Measurements from ENCODE around the gene HS3ST3A1. TPM values are rescaled to one million over a fixed set of nuclear protein-coding genes. Genes with fewer than 3 reads are reported as not detected.

HS3ST3A1 gene
- total and polyA plus RNA-seq, 2 of the 8 experiments (the other 6 are each of a cell fraction or from before 2014, with no cell fraction given), result 5.4 to 5.7 TPM

GRCh38 chr17:13509527-13509926, 92.2 kb downstream of the HS3ST3A1 start:
- Histone ChIP-seq H3K23ac (ENCODE audit: insufficient read length) (no peak overlapping the region), H3K4me1 (replicated peaks in 1 of 4; ENCODE audit: control insufficient read depth in 3 of 4, insufficient read depth in 4 of 4, low read length in 3 of 4) (peaks cover 0 to 2% (median 0%) of the 10 kb centered on the region in 4 experiments; a peak in 2 of 7 replicates), H4K91ac (replicated peaks; ENCODE audit: insufficient read length, low read length) (no peak overlapping the region), H3K9ac (replicated peaks in 1 of 4; ENCODE audit: extremely low read depth in 1 of 4, low read depth in 3 of 4, low read length in 3 of 4) (no peak overlapping the region), H4K20me1 (replicated peaks in 1 of 2; ENCODE audit: control insufficient read depth in 1 of 2, insufficient read depth in 2 of 2, low read length in 2 of 2) (no peaks in the 10 kb centered on the region), H3K18ac (ENCODE audit: extremely low read depth, low read length) (no peak overlapping the region), H2BK120ac (replicated peaks; ENCODE audit: low read depth, low read length) (no peak overlapping the region), H4K5ac (ENCODE audit: insufficient read length, low read depth, low read length) (no peak overlapping the region), H3K4me2 (ENCODE audit: insufficient read depth in 1 of 2, low read depth in 2 of 2, low read length in 2 of 2) (no peak overlapping the region), H2BK12ac (ENCODE audit: low read depth, low read length) (no peak overlapping the region), H2BK15ac (ENCODE audit: low read length) (no peak overlapping the region), H2AK5ac (ENCODE audit: low read depth, low read length) (no peak overlapping the region), H3K56ac (replicated peaks; ENCODE audit: insufficient read length, low read depth, low read length) (no peak overlapping the region), H2BK5ac (ENCODE audit: low read depth, low read length) (no peak overlapping the region), H3K36me3 (ENCODE audit: control insufficient read depth in 2 of 4, insufficient read depth in 4 of 4, low read length in 3 of 4) (no peaks in the 10 kb centered on the region), H4K8ac (ENCODE audit: extremely low read depth, insufficient read depth, low read length) (no peak overlapping the region), H3K27me3 (replicated peaks in 1 of 4; ENCODE audit: control insufficient read depth in 3 of 4, extremely low read depth in 1 of 4, insufficient read depth in 3 of 4, low read length in 3 of 4) (no peaks in the 10 kb centered on the region), H3K79me2 (ENCODE audit: control insufficient read depth in 1 of 2, insufficient read depth in 2 of 2, low read length in 2 of 2) (no peaks in the 10 kb centered on the region), H3K14ac (ENCODE audit: insufficient read length) (no peak overlapping the region), H3K79me1 (ENCODE audit: low read depth, low read length) (no peaks in the 10 kb centered on the region), H3K27ac (ENCODE audit: low read depth, low read length) (no peak overlapping the region), H3K4me3 (ENCODE audit: extremely low read depth in 1 of 4, insufficient read depth in 2 of 4, low read depth in 3 of 4, low read length in 4 of 4) (no peak overlapping the region), H2AFZ (ENCODE audit: low read length) (no peak overlapping the region), H3K4ac (replicated peaks; ENCODE audit: insufficient read length, low read depth, low read length) (no peak overlapping the region), H2BK20ac (ENCODE audit: low read length) (no peak overlapping the region), H3K9me3 (ENCODE audit: insufficient read depth in 2 of 2, low read depth in 1 of 2, low read length in 1 of 2) (no peaks in the 10 kb centered on the region), H3K23me2 (ENCODE audit: low read depth, low read length) (no peaks in the 10 kb centered on the region)
- WGBS, 2 experiments (ENCODE audit: extremely low coverage in 1 of 2, insufficient coverage in 1 of 2, insufficient read length in 1 of 2, insufficient replicate concordance in 2 of 2, low coverage in 1 of 2, low lambda C conversion rate in 2 of 2, missing lambda C conversion rate in 1 of 2), result 85% methylated on average over 3 of the region's 3 CpGs; no CpG with 5 or more reads in 1 of the 2 experiments
- FAIRE-seq, result no peak
- ChIA-PET CTCF (ENCODE audit: partially characterized antibody) (no interaction called here), POLR2A (ENCODE audit: partially characterized antibody) (no interaction called here)
- DNase-seq (ENCODE audit: low read depth in 1 of 2, low spot score in 2 of 2), result no peak
- TF ChIP-seq SP1 (IDR thresholded peaks at IDR 0.05; ENCODE audit: low read depth, low read length) (no peak), CEBPB (IDR thresholded peaks at IDR 0.05; ENCODE audit: low read depth, low read length) (no peak), CREB1 (IDR thresholded peaks at IDR 0.05) (no peak), SAP30 (IDR thresholded peaks at IDR 0.05; ENCODE audit: insufficient read depth, insufficient replicate concordance, low read length) (no peak), E2F6 (IDR thresholded peaks at IDR 0.05) (no peak), JUND (IDR thresholded peaks at IDR 0.05; ENCODE audit: low read length) (no peak), CBX8 (IDR thresholded peaks at IDR 0.05; ENCODE audit: borderline replicate concordance, low read depth, low read length) (no peak), ASH2L (IDR thresholded peaks at IDR 0.05; ENCODE audit: low read length) (no peak), BACH1 (IDR thresholded peaks at IDR 0.05; ENCODE audit: low read length) (no peak), TAF7 (optimal IDR thresholded peaks at IDR 0.05; ENCODE audit: borderline replicate concordance, low read depth, low read length) (no peak), NANOG (IDR thresholded peaks at IDR 0.05; ENCODE audit: insufficient read depth, low read depth, low read length, poor library complexity, severe bottlenecking) (no peak), KDM1A (IDR thresholded peaks at IDR 0.05; ENCODE audit: borderline replicate concordance, low read length) (no peak), SIX5 (IDR thresholded peaks at IDR 0.05; ENCODE audit: low read depth, low read length) (no peak), BCL11A (IDR thresholded peaks at IDR 0.05; ENCODE audit: low read depth in 2 of 2, low read length in 2 of 2) (no peak), ZNF274 (IDR thresholded peaks at IDR 0.05; ENCODE audit: borderline replicate concordance, extremely low read depth, low read length) (no peak)
